ENCODE data around the gene PDE1C.

- TF ChIP-seq EZH2phosphoT487 (IDR thresholded peaks at IDR 0.05; ENCODE audit: insufficient read depth, low read depth) = no peak
- TF ChIP-seq EZH2 (IDR thresholded peaks at IDR 0.05; ENCODE audit: insufficient read depth, poor library complexity, severe bottlenecking) = no peak
These were observed 33.6 kb downstream of the PDE1C start for GRCh38 chr7:32036557-32036956.

Measured in GM23248 (cell line).